HG03575 (cell line): ENCODE data around the gene CTRB1.

Experiments used
- ATAC-seq: cut with Tn5 transposase; IDR thresholded peaks from one replicate; pipeline ENCODE4 v1.9.1; 2021; ENCODE audit not compliant: unreplicated experiment, insufficient number of reproducible peaks, low FRiP score; ENCODE audit errors: extremely low read depth

CTRB1 gene

DNA sequence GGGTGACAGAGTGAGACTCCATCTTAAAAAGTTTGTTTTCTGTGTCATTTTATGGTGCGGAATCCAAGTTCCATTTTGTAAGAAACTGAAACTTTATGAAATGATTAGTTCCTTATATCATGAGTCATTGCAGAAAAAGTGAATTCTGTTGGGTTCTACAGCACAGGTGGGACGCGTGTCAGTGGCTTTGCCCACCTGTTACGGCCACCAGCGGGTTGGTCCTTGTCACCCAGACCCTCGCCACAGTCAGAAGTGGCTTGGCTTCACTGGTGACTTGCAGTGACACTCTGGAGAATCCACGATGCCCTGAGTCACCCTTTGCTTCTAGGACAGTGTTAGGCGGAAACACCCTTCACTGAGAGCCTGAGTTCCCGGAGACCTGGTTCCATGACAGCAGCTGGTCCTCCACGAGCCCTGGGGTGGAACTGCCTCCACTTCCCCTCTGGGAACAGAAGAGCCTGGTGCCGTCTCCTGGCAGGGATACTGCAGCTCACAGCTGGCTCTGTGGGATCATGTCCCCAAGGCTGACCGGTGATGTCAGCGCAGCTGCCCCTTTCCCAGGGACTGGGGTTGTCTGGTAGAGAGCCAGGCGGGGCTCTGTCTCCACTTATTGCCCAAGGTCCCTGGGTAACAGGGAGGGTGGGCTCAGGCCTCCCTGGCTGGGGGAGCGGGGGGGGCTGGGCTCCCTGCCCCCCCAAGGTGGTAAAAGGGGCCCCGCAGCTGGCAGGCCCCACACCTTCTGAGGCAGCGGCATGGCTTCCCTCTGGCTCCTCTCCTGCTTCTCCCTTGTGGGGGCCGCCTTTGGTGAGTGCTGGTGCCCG is at the start of gene CTRB1:
TSS of gene CTRB1 (plus strand) at position 733 of the 821 bp plus-strand sequence. CDS start at position 753, 20 bp downstream.
- ATAC-seq = no peak

DNA sequence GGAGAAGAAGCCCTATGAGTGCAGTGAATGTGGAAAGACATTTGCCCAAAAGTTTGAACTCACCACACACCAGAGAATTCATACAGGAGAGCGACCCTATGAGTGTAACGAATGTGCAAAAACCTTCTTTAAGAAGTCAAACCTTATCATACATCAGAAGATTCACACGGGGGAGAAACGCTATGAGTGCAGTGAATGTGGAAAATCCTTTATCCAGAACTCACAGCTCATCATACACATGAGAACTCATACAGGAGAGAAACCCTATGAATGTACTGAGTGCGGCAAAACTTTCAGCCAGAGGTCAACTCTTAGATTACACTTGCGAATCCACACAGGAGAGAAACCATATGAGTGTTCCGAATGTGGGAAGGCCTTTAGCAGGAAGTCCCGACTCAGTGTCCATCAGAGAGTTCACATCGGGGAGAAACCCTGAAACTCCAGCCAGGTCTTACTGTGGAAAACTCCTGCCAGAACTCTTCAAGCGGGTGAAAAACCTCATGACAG is 48.8 kb upstream of the CTRB1 start:
- no peak for ATAC-seq

DNA sequence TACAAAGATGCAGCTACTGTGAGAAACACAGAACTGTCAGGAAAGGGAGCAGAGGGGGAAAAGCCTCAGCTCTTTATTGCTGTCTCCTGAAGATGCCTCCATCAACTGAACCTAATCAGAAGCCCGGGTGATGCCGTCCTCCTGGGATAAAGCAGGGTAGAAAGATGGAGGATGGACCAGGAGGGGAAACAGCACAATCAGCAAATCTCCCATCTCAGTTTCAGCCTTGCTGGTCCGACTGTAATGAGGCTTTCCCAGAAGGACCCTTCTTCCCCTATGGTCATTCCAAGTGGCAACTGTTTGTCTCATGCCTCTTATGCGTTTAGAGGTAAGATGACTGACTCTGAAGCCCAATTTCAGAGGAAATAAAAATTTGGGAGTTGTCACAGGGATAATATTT is 46.2 kb upstream of the CTRB1 start:
- no peak for ATAC-seq

DNA sequence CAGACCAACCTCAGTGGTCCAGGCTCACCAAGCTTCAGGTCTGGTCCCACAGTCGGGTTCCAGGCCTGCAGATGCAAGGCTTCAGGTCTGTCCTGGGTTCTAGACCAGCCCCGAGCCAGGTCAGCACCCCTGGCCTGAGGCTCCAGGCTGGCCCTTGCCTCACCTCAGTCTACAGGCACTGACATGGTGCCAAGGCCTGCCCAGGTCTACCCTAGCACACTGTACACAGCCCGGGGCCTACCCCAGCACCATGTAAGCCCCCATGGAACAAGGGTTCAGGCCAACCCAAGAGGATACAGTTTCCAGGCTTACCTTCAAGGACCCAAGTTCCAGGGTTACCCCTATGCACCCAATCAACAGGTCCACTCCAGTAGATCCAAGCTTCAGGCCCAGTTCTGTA is 43.7 kb upstream of the CTRB1 start:
- no peak for ATAC-seq

DNA sequence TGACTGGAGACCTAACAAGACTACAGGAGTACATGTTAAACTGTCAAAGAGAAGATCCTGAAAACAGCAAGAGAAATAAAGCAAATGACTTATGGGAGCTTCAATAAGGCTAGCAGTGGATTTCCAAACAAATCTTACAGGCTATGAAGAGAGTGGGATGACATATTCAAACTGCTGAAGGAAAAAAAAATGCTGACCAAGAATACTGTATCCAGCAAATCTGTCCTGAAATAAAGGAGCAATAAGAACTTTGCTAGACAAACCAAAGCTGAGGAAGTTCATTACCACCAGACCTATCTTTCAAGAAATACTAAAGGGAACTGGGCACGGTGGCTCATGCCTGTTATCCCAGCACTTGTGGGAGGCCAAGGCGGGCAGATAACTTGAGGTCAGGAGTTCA is 41.9 kb upstream of the CTRB1 start:
- no peak for ATAC-seq

DNA sequence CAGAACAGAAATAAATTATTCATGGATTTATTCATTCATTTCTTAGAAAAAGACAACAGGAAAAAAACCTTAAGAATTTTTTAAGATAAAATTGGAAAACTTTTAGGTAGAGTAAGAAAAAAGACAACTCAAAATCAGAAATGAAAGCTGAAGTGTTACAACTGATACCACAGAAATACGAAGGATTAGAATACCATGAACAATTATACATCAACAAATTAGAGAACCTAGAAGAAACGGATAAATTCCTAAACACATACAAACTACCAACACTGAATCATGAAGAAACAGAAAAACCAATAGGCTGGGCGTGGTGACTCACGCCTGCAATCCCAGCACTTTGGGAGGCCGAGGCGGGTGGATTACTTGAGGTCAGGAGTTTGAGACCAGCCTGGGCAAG is 39.6 kb upstream of the CTRB1 start:
- no peak for ATAC-seq

DNA sequence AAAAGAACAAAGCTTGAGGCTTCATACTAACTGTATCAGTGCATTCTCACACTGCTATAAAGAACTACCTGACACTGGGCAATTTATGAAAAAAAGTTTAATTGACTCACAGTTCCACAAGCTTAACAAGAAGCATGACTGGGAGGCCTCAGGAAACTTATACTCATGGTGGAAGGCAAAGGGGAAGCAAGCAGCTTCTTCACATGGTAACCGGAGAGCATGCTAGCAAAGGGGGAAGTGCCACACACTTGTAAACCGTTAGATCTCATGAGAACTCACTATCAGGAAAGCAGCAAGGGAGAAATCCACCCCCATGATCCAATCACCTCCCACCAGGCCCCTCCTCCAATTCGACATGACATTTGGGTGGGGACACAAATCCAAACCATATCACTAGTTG is 37.2 kb upstream of the CTRB1 start:
- ATAC-seq = no peak

DNA sequence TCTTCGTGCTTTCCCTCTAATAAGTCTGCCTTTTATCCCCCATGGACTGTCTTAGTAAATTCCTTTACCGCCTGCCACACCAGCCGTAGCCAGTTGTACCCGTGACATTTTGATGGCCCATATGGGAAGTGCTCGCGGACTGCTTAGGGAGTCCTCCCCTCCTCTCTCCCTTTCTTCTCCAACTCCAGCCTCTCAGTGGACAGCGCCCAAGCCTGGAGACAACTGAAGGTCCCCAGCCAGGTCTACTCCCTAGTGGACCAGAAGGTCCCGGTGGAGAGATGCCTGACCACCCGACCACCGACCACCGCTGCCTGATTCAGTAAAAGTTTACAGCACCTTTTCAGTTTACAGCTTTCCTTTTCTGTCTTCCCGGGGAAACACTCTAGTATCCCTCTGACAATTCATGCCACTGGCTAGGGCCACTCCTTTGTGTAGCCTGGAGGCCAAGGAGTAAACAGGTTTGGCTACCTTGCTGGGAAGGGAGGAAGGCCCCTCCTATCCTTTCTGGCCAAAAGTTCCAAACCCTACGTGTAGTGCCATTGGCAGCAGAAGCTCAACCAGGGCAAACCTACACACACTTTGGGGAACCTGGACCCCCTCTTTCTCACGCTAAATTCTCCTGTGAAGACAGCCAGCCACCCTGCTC is 29.8 kb upstream of the CTRB1 start:
- no peak for ATAC-seq

DNA sequence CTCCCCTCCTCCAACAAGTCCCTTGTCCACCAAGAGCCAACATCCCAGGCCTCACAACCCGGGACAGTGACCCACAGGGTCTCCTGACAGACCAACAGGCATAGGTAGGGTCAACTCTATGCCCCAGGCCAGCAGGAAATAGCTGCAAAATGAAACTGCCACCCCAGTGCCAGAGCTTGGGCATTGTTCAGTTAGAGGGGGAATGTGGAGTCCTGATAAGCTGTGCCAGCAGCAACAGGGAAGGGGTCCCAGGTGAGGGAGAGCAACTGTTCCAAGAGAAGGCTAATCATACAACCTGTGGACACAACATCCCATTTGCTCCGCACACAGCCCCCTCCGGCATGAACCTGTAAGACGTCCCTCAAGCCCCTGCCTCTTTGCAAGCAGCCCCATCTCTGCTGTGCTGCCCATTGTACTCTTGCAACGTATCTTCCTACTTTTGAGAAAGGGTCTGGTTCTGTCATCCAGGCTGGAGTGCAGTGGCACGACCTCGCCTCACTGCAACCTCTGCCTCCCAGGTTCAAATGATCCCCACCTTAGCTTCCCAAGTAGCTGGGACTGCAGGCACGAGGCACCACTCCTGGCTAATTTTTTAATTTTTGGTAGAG is 29.0 kb upstream of the CTRB1 start:
- no peak for ATAC-seq

DNA sequence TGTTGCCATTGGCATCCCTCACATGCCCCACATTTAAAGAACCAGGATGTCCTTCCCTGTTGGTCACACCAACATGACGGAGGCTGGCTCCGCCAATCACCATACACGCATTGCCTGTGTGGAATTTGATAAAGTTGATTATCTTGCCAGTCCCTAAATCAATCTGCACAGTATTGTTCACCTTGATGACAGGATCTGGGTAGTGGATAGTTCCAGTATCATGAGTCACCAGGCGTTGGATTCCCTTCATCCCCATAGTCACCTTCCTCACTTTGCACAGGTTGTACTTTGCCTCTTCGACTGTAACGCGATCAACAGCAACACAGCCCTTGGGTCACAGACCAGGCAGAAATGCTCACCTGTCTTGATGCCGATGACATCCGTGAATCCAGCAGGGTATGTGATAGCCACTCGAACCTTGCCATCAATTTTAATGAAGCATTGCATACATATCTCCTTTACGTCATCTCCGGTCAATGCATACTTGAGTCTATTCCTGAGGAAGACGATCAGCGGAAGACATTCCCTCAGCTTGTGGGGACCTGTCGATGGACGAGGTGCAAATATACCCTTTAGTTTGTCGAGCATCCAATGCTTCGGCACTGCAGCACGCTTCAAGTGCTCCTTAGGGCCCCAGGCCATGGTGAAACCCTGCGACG is 26.1 kb upstream of the CTRB1 start:
- no peak for ATAC-seq

DNA sequence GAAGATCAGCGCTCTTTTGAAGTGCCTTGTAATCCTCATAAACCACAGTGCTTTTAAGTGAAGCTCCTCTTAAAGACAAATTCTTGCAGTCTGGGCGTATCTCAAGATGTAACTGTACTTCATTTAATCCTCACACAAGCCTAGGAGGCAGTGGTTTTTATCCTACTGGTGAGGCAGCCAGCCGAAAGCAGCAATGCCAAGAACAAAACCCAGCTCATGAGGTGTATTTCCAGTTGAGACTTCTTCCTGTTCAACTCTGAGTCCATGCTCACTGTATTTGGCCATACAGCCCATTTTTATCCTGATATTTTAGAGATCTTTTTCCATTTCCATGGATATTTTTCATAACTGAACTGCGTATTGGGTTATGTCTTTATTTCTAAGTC is 25.5 kb upstream of the CTRB1 start:
- ATAC-seq = no peak

DNA sequence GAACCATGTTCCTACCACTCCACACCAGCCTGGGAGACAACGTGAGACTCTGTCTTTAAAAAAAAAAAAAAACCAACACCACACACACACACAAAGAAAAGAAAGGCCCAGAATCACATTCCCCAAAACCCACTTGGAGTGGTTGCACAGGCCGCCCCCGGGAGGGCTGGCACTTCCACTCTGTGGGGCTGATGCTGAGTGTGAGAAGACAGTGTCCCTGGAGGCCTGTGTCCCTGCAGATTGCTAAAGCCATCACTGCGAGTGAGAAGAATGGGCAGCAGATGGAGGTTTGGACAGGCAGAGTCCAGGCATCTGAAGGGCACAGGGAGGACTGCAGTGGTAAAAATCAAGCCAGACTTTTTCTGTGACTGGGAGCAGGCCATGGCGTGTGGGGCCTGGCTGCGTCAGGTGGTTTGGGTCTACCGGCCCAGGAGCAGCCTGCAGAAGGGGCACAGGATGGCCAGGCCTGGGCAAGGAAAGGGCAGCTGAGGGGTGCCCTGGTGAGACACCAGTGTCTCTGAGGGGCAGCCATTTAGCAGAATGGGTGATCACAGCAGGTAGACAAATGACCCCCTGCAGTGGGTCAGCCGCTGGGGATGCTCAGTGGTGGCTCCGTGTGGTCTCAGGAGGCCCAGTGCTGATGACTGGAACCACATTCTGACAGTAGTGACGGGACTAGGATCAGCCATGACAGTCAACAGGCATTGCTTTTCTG is 24.9 kb upstream of the CTRB1 start:
- no peak for ATAC-seq

DNA sequence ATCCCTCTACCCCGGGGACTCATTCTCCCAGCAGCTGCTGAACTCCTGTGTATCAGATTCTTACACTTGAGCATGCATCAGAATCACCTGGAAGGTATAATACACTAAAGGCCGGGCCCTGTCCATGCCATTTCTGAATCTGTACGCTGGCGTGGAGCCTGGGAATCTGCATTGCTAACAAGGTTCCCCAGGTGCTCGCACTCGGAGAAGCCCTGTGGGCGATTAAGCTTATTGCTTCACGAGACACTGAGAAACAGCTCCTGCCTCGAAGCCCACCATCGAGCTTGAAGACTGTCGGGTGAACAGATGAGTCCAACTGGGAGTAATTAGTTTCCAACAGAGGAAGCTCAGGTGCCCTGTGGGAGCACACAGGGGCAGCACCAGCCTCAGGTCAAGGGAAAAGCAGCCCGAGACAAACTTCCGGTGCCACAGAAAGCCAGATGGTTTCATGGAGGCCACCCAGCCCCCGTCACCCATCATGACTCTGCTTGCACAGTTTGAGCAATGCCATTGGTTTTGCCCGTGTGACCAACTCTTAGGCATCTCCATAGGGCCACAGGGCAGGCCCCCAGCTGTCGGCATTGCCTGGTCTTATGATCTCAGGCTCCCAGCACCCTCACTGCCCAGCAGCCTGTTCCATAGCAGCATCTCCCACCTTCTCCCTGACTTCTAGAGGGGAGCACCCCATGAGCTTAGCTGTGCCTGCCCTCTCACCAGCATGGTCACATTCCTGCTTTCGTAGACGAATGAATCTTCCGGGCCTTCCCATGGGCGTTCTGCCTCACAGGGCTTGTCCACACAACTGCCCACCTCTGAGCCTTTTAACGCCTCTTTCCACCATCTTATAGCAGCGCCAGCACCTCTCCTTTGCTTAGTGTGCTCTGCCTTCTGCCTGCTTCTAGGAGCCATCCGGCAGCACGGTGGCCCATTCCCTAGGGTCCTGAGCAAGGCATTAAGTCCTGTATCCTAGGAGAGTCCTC is 22.7 kb upstream of the CTRB1 start:
- no peak for ATAC-seq

DNA sequence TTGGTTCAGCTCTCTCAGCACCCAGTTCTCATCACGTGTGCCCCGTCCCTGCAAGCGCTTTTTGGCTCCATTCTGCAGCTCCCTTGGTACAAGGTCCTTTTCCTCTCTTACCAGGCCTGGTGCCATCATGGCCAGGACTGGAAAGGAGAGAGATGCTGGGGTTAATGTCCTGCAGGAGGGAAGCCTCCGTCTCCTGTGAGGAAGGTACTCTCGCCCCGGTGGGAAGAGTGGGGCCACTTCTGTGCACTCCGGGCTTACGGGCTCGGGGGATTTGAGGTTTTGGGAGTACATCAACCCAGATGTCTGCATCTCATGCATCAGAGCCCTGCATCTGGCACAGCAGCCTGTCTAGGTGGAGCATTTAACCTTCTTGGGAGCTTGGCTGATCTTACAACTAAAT is 22.0 kb upstream of the CTRB1 start:
- ATAC-seq = no peak

DNA sequence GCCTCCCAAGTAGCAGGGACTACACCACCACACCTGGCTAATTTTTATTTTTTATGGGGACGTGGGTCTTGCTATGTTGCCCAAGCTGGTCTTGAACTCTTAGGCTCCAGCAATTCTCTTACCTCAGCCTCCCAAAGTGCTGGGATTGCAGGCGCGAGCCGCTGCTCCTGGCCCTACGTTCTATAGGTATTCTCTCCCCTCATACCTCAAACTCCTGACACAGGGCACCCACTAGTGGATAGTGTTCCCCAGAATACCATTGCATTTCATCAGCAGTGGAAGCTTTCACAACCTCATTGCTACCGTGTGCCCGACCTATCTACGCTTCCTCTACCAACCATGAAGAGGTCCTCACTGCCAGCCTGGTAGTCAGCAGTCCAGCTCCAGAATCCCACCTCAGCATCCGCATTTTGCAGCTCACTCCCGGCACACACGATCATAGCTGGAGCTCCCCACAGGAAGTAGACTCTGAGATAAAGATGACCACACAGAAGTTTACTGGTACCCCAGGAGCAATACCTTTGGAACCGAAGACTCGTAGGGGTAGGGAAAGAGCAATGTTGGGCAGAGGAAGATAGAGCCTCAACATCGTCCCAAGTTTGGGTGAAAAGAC is 21.2 kb upstream of the CTRB1 start:
- no peak for ATAC-seq

DNA sequence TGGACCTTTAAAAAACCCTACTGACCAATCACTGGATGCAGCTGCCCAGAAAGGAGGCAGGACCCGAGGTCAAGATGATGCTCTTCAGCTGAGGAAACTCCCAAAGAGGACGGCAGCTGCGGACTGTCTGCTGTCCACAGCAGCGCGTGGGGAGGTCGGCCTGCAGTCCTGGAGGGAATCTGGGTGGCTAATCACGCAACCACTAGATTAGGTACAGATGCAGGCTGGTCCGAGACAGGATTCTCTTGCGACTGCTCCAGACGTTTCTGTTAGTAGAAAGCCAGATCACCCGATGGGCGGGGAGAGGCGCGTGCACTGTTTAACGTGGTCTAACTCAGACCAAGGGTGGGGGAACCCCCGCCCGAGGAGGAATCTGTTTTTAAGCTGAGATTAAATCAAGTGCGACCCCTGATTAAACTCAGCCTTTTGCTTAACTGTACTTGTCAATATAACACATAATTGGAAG is 20.6 kb upstream of the CTRB1 start:
- no peak for ATAC-seq

DNA sequence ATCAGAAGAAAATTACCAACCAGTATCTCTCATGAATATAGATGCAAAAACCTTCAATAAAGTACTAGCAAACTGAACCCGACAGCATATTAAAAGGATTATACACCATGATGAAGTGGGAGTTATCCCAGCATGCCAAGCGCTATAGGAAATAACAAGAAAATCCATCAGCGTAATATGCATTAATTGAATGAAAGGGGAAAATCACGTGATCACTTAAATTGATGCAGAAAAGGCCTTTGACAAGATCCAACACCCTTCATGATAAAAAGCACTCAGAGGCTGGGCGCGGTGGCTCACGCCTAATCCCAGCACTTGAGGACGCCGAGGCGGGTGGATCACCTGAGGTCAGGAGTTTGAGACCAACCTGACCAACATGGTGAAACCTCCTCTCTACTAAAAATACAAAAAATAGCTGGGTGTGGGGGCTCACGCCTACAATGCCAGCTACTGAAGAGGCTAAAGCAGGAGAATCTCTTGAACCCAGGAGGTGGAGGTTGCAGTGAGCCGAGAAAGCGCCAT is 16.7 kb upstream of the CTRB1 start:
- no peak for ATAC-seq
